Endothelial cell of umbilical vein (primary cell): ENCODE measurements around the gene UNC119B.

Source experiments
- CTCF ChIP-seq, 2 donors: IDR thresholded peaks; 1 replicate in 1 of 2; 2 replicates in 1 of 2; pipeline ENCODE4 v1.5.1; 2011; ENCODE audit warnings: low read length in 2 of 2, mild to moderate bottlenecking in 2 of 2, moderate library complexity in 2 of 2, control low read depth in 1 of 2, inconsistent platforms in 1 of 2, low read depth in 1 of 2; ENCODE audit not compliant: insufficient read depth in 1 of 2; ENCODE audit errors: extremely low read depth in 1 of 2
- POLR2A ChIP-seq: IDR thresholded peaks from 2 replicates; pipeline ENCODE4 v1.6.1; 2012; ENCODE audit warnings: low read depth, mild to moderate bottlenecking, control low read depth, low read length
- POLR2AphosphoS5 ChIP-seq: IDR thresholded peaks from 2 replicates; pipeline ENCODE4 v1.6.1; 2012; ENCODE audit warnings: low read depth, mild to moderate bottlenecking, control low read depth, low read length, moderate library complexity; ENCODE audit not compliant: insufficient read depth

- TF ChIP-seq POLR2A (no peak), POLR2AphosphoS5 (no peak), CTCF (IDR thresholded peaks at IDR 0.05; ENCODE audit: extremely low read depth in 1 of 2, insufficient read depth in 1 of 2, low read depth in 1 of 2, low read length in 2 of 2) (no peak)
Measured at GRCh38 chr12:120758798-120759590, 48.7 kb downstream of the UNC119B start.
